HG02870 (cell line): ENCODE results near the gene IL17RE.
"Not testable (repeated sequence)": the region's sequence is repeated elsewhere in the genome, so short reads cannot be mapped to it uniquely, and the experiment has no call there.

Experiments used
- ATAC-seq: cut with Tn5 transposase; IDR thresholded peaks from one replicate; pipeline ENCODE4 v1.9.1; 2021; ENCODE audit warnings: mild to moderate bottlenecking, moderate library complexity; ENCODE audit not compliant: unreplicated experiment

The IL17RE gene

DNA sequence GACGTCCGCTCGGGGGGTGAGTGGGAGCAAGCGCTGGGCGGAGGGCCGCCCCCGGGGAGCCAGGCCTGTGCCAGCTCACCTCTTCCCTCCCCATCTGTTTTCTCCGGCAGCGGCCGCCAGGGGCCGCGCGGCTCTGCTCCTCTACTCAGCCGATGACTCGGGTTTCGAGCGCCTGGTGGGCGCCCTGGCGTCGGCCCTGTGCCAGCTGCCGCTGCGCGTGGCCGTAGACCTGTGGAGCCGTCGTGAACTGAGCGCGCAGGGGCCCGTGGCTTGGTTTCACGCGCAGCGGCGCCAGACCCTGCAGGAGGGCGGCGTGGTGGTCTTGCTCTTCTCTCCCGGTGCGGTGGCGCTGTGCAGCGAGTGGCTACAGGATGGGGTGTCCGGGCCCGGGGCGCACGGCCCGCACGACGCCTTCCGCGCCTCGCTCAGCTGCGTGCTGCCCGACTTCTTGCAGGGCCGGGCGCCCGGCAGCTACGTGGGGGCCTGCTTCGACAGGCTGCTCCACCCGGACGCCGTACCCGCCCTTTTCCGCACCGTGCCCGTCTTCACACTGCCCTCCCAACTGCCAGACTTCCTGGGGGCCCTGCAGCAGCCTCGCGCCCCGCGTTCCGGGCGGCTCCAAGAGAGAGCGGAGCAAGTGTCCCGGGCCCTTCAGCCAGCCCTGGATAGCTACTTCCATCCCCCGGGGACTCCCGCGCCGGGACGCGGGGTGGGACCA, 30.4 kb downstream of the IL17RE start:
- ATAC-seq = peak; percentile 46

DNA sequence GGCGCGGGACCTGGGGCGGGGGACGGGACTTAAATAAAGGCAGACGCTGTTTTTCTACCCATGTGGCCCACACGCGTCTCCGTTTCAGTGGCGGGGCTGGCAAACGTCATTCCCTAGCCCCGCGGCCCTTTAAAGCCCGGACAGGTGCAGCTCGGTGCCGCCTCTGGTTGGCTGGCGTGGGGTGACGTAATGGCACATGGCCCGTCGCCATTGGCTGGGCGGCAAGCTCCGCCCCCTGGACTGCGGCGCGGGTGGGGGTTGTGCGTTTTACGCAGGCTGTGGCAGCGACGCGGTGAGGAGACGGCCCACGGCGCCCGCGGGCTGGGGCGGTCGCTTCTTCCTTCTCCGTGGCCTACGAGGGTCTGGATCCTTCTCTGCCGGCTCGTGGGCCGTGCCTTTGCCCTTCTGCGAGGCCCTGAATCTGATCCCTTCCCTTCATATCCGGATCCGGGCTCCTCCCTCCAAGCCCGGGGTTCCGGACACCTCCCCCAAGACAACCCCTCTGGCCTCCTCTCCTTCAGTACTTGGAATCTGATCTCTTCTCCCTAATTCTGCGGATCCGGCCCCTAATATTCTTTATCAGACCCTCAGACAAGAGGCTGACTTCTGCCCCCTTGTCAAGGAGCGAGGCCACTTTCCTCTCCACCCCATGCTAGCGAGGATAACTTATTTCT, 31.1 kb downstream of the IL17RE start, which contains the start of gene CRELD1:
TSS of gene CRELD1 (plus strand) at position 274 of the 674 bp plus-strand sequence. CDS start 605 bp downstream, outside the sequence.
- peak; percentile 86 for ATAC-seq

DNA sequence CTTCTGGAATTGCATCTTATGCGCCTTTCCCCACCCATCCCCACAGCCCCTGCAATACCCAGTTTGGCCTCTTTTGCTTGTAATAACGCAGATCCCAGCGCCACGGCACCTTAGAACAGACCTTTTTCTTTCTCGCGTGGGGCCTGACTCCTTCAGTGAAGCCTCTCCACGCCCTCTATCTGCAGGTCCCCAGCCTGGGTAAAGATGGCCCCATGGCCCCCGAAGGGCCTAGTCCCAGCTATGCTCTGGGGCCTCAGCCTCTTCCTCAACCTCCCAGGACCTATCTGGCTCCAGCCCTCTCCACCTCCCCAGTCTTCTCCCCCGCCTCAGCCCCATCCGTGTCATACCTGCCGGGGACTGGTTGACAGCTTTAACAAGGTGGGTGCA, 31.6 kb downstream of the IL17RE start:
- no peak for ATAC-seq

DNA sequence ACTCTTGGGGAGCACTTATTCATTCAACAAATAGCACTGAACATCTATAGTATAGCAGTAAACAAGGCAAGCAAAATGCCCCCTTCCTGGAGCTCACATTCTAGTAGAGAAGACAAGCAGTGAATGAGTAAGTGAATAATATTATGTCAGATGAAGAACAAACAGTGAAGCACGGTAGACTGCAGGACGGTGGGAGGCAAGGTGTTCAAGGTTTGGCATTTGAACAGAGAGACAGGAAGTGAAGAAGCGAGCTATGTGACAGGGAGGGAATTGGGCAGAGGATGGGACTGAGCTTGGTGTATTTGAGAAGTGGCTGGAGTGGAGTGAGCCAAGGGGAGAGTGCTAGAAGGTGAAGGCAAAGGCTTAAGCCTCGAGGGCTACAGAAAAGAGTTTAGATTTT, 32.3 kb downstream of the IL17RE start:
- ATAC-seq = no peak

DNA sequence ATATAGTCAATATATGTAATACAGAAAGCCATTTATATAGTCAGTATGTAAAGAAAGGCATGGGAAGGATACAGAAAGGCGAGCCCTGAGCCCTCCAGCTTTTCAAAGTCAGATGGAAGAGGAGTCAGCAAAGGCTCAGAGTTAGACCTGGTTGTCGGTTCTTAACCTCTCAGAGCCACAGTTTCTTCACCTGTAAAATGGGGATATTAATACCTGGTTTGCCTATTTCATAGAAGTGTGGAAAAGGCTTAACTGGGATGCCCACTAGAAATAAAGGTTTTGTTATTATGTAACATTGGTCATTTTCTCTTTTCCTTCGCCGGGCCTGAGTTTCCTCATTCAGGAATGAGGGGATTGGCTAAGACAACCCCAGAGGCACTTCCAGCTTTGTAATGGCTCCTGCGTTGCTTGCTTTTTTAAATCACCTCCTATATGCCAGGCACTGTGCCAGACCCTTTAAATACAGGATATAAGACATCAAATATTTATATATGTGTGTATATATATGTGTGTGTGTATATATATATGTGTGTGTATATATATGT, 33.4 kb downstream of the IL17RE start:
- no peak for ATAC-seq

DNA sequence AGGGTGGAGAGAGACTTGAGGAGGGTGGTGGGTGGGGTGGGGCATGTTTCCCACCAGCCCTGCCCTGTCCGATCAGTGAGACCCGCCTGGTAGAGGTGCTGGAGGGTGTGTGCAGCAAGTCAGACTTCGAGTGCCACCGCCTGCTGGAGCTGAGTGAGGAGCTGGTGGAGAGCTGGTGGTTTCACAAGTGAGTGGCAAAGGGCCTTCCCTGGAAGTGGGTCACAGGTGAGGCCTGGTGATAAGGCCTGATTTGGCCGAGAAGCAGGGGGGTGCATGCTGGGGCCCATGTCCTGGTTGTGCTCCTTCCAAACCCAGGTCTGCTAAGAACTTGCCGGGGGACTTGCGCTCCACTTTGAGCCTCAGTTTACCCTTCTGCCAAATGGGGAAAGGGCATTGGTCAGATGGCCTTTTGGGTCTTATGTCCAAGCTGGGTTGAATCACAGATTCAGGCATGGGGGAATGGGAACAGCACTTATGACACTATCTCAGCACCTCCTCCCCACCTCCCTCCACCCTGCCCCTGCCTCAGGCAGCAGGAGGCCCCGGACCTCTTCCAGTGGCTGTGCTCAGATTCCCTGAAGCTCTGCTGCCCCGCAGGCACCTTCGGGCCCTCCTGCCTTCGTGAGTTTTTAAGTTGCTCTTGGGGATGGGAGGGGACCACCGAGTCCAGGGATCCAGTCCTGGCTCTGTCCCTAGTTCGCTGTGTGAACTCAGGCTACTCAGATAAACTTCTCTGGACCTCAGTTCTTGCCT, 35.0 kb downstream of the IL17RE start:
- no peak for ATAC-seq

DNA sequence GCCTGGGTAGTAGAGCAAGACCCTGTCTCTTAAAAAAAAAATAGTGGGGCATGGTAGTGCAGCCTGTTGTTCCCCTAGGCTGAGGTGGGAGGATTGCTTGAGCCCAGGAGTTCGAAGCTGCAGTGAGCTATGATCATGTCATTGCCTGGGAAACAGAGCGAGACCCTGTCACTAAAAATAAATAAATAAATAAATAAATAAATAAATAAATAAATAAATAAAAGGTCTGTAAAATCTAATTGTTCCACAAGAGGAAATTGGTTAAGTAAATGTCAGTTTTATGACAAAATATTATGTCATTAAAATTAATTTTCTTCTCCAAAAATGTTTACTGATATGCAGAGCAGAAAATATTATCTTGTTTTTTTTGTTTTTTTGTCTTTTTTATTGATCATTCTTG, 36.3 kb downstream of the IL17RE start:
- no peak for ATAC-seq

DNA sequence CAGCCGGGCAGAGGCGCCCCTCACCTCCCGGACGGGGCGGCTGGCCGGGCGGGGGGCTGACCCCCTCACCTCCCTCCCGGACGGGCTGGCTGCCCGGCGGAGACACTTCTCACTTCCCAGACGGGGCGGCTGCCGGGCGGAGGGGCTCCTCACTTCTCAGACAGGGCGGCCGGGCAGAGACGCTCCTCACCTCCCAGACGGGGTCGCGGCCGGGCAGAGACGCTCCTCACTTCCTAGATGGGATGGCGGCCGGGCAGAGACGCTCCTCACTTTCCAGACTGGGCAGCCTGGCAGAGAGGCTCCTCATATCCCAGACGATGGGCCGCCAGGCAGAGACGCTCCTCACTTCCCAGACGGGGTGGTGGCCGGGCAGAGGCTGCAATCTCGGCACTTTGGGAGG, 37.3 kb downstream of the IL17RE start:
- ATAC-seq = not testable (repeated sequence)

DNA sequence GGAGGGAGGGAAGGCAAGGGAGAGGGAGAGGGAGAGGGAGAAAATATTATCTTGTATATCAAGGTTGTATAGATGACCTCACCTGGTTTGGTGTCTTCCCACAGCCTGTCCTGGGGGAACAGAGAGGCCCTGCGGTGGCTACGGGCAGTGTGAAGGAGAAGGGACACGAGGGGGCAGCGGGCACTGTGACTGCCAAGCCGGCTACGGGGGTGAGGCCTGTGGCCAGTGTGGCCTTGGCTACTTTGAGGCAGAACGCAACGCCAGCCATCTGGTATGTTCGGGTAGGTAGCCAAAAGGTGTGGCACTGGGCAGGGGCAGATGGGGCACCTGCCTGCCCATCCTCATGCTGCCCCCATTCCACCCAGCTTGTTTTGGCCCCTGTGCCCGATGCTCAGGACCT, 38.1 kb downstream of the IL17RE start:
- no peak for ATAC-seq

DNA sequence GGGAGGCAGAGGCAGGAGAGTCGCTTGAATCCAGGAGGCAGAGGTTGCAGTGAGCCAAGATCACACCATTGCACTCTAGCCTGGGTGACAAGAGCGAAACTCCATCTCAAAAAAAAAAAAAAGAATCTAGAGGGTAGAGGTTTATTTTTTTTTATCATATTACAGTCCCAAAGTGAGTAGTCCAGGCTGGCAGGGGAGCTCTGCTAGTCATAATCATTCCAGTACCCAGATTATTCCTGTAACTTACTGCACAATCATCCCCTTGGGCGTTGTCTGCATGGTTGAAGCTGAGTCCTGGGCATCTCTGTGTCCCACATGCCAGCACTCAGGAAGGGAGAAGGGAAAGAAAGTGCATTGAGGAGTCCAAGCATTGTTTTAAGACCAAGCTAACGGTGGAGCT, 39.5 kb downstream of the IL17RE start:
- ATAC-seq = no peak

DNA sequence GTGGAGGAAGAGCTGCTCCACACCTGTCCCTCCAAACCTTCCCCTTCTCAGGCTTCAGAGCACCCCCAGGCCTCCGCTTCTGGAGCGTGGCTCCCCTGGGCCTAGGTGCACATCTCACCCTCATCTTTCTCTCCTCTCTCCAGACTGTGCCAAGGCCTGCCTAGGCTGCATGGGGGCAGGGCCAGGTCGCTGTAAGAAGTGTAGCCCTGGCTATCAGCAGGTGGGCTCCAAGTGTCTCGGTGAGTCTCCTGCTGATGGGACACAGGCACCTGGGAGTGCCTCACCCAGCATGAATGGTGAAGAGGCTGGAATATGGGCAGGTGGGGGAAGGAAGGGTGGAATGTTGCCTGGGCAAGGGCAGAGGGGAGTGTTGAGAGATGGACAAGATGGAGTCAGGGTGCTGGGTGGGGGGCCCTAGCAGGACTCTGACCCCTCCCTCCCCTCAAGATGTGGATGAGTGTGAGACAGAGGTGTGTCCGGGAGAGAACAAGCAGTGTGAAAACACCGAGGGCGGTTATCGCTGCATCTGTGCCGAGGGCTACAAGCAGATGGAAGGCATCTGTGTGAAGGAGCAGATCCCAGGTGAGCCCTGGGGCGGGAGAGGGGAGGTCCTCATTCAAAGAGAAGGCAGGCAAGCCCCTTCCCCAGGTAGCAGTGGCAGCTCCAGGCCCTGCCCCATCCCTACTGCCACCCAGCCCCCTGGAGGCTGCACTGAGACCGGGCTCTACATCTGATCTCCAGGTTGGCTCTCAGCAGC, 40.5 kb downstream of the IL17RE start:
- no peak for ATAC-seq

DNA sequence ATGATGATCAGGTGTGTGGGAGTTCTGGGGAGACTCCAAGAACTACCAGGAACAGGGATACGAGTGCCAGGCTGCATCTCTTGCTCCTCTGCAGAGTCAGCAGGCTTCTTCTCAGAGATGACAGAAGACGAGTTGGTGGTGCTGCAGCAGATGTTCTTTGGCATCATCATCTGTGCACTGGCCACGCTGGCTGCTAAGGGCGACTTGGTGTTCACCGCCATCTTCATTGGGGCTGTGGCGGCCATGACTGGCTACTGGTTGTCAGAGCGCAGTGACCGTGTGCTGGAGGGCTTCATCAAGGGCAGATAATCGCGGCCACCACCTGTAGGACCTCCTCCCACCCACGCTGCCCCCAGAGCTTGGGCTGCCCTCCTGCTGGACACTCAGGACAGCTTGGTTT, 41.6 kb downstream of the IL17RE start:
- ATAC-seq = no peak

DNA sequence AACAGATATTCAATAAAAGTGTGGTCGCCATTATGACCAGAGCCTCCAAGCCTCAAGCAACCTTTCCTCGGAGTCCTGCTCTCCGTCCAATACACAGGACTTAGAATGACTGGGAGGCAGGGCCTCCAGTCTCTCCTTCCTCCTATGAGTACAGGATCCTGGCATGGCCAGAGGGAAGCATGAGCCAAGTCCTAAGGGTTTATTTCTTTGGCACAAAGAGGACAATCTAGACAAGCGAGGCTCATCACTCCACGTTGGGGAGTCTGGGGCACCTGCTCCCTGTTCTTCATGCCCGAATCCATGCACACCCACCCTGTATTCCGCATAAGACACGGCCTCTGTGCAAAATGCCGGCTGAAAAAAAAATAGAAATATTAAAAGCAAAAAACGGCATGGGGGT, 42.7 kb downstream of the IL17RE start:
- ATAC-seq = no peak

DNA sequence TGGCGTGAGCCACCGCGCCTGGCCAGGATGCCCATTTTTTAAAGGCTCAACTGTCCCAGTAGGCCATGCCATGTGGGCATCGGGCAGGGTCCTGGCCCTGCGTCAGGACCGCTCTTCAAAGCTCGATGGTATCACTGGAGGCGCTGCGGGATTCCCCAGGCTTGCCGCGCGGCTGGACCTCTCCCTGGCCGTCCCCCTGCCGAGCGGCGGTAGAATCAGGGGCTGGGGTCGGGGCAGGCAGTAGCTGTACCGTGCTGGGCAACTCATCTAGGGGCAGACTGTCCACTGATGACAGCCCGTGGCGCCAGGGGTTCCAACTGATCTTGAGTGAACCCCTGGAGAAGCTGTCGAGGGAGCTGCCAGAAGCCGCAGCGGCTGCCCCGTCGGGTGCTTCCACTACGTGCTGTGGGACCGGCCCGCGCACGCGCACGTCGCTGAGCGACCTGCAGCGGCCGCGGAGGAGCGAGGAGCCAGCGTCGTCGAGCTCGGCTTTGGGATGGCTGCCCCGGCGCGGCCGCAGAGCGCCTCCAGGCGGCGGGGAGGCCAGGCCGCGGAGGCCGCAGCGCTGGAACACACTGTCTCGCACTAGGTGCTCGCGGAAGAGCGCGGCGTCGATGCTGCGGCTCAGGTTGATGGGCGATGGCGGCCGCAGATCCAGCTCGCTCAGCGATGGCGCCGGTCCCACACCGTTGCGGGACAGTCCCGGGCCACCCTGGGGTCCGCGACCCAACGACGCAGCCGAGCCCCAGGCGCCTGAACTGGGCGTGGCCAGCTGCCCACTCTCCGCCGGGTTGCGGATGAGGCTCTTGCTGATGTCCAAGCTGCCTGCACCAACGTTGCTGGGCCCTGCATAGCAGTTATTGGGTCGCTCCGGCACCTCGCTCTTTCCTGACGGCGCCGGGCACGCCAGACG, 43.7 kb downstream of the IL17RE start:
- ATAC-seq = no peak

DNA sequence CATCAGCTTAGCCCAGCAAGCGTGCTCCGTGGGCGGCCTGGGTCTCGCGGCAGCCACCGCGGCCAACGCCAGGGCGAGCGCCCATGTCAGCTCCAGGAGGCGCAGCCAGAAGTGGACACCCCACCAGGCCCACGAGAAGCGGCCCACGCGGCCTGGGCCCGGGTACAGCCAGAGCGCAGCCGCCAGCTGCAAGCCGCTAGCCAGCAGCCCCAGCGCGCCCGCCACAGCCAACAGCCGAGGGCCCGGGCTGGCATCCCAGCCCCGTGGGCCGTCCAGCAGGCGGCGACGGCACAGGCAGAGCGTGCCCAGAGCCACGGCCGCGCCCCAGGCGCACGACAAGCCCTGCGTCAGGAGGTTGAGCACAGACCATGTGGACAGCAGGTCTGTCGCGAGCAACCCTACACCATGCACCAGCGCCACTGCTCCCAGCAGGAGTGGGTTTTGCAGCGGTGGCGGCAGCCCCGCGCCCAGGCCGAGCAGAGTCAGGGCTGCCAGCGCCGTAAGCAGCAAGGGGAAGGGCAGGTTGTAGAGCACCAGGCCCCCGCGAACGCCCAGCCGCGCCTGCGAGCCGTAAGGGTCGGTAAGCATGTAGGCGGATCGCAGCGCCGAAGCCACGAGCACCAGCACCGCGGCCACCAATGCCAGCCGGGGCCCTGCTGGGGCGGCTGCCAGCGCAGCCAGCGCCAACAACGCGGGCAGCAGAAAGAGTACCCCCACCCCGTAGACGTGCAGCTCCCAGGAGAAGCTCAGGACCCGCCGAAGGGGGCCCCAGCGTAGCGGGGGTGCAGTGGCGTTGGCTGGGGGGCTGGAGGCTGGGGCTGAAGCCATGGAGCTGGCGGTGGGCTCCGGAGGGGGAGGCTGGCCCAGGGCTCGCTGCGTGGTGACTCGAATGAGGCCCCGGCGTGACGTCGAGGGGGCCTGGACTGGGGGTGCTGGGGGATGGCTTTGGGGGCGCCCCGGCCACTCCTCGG, 44.7 kb downstream of the IL17RE start:
- no peak for ATAC-seq

DNA sequence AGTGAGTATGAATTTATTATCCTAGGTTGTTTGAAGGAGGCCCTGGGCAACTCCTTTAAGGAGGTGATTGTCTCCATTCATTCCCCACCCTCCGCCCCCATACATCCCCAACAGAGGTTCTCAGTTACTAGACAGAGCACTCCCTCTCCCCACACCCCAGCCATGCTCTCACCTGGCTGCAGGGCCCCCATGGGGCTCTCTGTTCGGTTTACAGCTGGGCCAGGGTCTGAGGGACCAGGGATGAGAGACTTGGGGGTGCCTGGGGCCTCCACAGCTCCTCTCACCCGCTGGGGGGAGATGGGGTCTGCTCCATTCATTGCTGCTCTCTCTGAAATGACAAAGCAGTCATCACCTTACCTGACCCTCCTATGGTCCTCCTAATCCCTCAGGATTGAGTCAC, 45.9 kb downstream of the IL17RE start:
- no peak for ATAC-seq

DNA sequence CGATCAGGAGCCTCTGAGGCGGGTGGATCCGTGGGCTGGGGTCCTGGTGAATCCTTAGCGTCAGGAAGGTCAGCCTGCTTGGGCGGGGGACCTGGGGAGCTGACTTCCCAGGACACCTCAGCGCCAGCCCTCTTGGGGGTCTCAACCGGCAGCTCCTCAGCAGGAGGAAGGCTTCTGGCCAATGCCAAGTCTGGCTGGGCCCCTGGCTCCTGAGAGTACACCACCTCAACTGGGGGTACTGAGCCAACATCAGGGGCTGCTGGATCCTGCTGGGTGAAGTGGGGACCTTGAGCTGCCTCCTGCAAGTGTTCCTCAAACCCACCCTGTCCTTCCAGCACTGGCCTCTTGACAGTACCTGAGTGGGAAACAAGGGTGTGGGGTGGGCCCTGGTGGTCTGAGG, 46.5 kb downstream of the IL17RE start:
- ATAC-seq = no peak

DNA sequence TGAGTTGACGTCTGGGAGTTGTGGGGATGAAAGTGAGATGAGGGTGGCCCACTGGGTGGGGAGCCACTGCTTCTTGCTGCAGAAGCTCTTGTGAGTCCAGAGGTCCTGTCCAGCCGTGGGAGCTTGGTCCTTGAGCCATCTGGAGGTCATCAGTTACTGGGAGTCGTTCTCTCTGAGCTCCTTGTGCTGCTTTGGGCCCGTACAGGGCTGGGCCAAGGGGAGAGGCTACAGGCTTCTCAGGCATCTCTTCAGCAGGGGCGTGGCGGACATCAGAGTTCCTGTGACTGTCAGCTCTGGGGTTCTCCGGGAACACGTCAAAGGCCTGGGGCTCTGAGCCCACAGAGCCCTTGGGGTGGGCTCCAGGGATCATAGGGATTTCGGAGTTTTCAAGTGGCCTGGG, 47.0 kb downstream of the IL17RE start:
- ATAC-seq = no peak

DNA sequence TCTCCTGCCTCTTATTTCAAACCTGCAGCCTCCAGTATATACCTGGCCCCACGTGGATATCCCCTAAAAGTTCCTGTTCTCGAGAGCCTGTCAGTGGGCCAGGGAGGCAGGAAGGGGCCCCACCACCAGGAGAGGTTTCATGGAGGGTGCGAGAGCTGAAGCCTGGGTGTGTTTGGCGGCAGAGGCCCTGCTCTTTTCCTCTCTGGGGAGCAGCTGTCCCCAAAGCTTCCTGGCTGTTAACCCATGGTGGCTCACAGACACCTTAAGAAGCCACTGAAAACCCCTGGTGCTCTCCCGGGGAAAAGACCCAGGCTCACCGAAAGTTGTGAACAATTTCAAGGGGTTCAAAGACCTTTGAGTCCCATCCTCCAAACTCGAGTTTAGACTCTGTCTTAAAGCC, 48.5 kb downstream of the IL17RE start:
- ATAC-seq = peak; percentile 42
